Measurements from ENCODE around the gene ACTR10.

GRCh38 chr14:58200480-58200841, 512 bp downstream of the ACTR10 start:
- TF ChIP-seq CTCF (conservative IDR thresholded peaks at IDR 0.05) (no peak), ZFX (IDR thresholded peaks at IDR 0.05) (no peak)
